IMR-90 (cell line): Measurements from ENCODE around the gene LCN10. TPM values are rescaled to one million over a fixed set of nuclear protein-coding genes. Genes with fewer than 3 reads are reported as not detected.

Experiments
- ATAC-seq: fragments of 200-7000 bp; cut with Tn5 transposase; 2 replicates; pipeline ENCODE4 v1.9.1; 2020; ENCODE audit warnings: low read depth, mild to moderate bottlenecking, moderate library complexity
- BruUV-seq: library from RNA; stranded (reverse); fragments of 400-500 nt; replicated peaks from 2 replicates; lab custom pipeline; 2021; lab: Mats Ljungman, UMichigan
- CTCF ChIA-PET: fragments of 300-600 bp; formaldehyde crosslinking; extraction: SDS; loops from one replicate; lab custom pipeline; 2021; ENCODE audit warnings: antibody characterized with exemption; lab: Yijun Ruan, JAX
- POLR2A ChIA-PET: fragments of 300-600 bp; sonication (Branson Sonifier 250); formaldehyde crosslinking; loops from one replicate; lab custom pipeline; 2022; ENCODE audit warnings: antibody characterized with exemption; ENCODE audit not compliant: unreplicated experiment; lab: Charles Lee
- DNase-seq: peaks from one replicate; pipeline ENCODE4 v3.0.0; 2013
- H2AFZ ChIP-seq: replicated peaks from 2 replicates; pipeline ENCODE3; 2013; ENCODE audit warnings: low read length, mild to moderate bottlenecking; ENCODE audit not compliant: poor library complexity
- H2AK5ac ChIP-seq: 2 replicates; pipeline ENCODE4 v1.6.1; 2013; ENCODE audit warnings: low read depth, low read length, inconsistent platforms
- H2AK9ac ChIP-seq: replicated peaks from 2 replicates; pipeline ENCODE3; 2013; ENCODE audit warnings: mild to moderate bottlenecking, low read depth, low read length, moderate library complexity; ENCODE audit not compliant: poor library complexity
- H2BK120ac ChIP-seq: 2 replicates; pipeline ENCODE4 v1.6.1; 2013; ENCODE audit warnings: low read depth, low read length, inconsistent platforms
- H2BK15ac ChIP-seq: 3 replicates; pipeline ENCODE4 v1.6.1; 2013; ENCODE audit warnings: low read depth, low read length, inconsistent platforms
- H2BK20ac ChIP-seq: 2 replicates; pipeline ENCODE4 v1.6.1; 2013; ENCODE audit warnings: low read depth, mild to moderate bottlenecking, inconsistent platforms, low read length, moderate library complexity
- H2BK5ac ChIP-seq: 2 replicates; pipeline ENCODE4 v1.6.1; 2013; ENCODE audit warnings: mild to moderate bottlenecking, low read depth, low read length, inconsistent platforms; ENCODE audit not compliant: poor library complexity, severe bottlenecking
- H3K14ac ChIP-seq: replicated peaks from 2 replicates; pipeline ENCODE4 v1.6.1; 2013; ENCODE audit warnings: low read depth, low read length, inconsistent platforms
- H3K18ac ChIP-seq: 2 replicates; pipeline ENCODE4 v1.6.1; 2013; ENCODE audit warnings: low read depth, low read length, control low read depth
- H3K23ac ChIP-seq: 2 replicates; pipeline ENCODE4 v1.6.1; 2013; ENCODE audit warnings: low read depth, low read length, inconsistent platforms
- H3K27ac ChIP-seq: 2 replicates; pipeline ENCODE4 v1.5.1; 2013; ENCODE audit warnings: mild to moderate bottlenecking, control low read depth, low read length; ENCODE audit not compliant: insufficient read depth
- H3K27me3 ChIP-seq: 2 replicates; pipeline ENCODE4 v1.6.1; 2013; ENCODE audit warnings: low read length; ENCODE audit not compliant: control insufficient read depth, insufficient read depth
- H3K36me3 ChIP-seq: 2 replicates; pipeline ENCODE4 v1.6.1; 2013; ENCODE audit warnings: low read length, mixed read lengths; ENCODE audit not compliant: control insufficient read depth, insufficient read depth
- H3K4ac ChIP-seq: 2 replicates; pipeline ENCODE4 v1.6.1; 2013; ENCODE audit warnings: low read depth, low read length, inconsistent platforms
- H3K4me1 ChIP-seq: 2 replicates; pipeline ENCODE4 v1.6.1; 2013; ENCODE audit warnings: low read length, mixed read lengths; ENCODE audit not compliant: control insufficient read depth, insufficient read depth
- H3K4me2 ChIP-seq: 2 replicates; pipeline ENCODE4 v1.6.1; 2013; ENCODE audit warnings: low read depth, mild to moderate bottlenecking, control low read depth, low read length, moderate library complexity
- H3K4me3 ChIP-seq: 2 replicates; pipeline ENCODE4 v1.5.1; 2013; ENCODE audit warnings: low read depth, mild to moderate bottlenecking, control low read depth, low read length, moderate library complexity; ENCODE audit not compliant: insufficient read depth
- H3K56ac ChIP-seq: 2 replicates; pipeline ENCODE4 v1.6.1; 2013; ENCODE audit warnings: low read length, inconsistent platforms; ENCODE audit not compliant: insufficient read depth; ENCODE audit errors: extremely low read depth
- H3K79me1 ChIP-seq, 2 experiments: 2 replicates each; pipeline ENCODE4 v1.6.1; 2013; ENCODE audit warnings: low read length in 2 of 2, inconsistent platforms in 1 of 2, low read depth in 1 of 2
- H3K9ac ChIP-seq: 2 replicates; pipeline ENCODE4 v1.6.1; 2013; ENCODE audit warnings: low read depth, low read length, control low read depth
- H3K9me1 ChIP-seq: 2 replicates; pipeline ENCODE4 v1.6.1; 2013; ENCODE audit warnings: low read length, inconsistent platforms; ENCODE audit not compliant: insufficient read depth
- H3K9me3 ChIP-seq: 2 replicates; pipeline ENCODE4 v1.6.1; 2013; ENCODE audit warnings: low read length; ENCODE audit not compliant: control insufficient read depth, insufficient read depth
- H4K20me1 ChIP-seq: 2 replicates; pipeline ENCODE4 v1.6.1; 2013; ENCODE audit warnings: low read length, inconsistent platforms; ENCODE audit not compliant: insufficient read depth
- H4K5ac ChIP-seq: 2 replicates; pipeline ENCODE4 v1.6.1; 2013; ENCODE audit warnings: mild to moderate bottlenecking, low read depth, low read length, control low read depth
- H4K8ac ChIP-seq, 2 experiments: 2 replicates each; pipeline ENCODE4 v1.6.1; 2013; ENCODE audit warnings: low read depth in 2 of 2, low read length in 2 of 2, control low read depth in 1 of 2, inconsistent platforms in 1 of 2
- H4K91ac ChIP-seq: 2 replicates; pipeline ENCODE4 v1.6.1; 2013; ENCODE audit warnings: low read depth, low read length, inconsistent platforms; ENCODE audit not compliant: insufficient read depth
- CEBPB ChIP-seq: IDR thresholded peaks from 2 replicates; pipeline ENCODE4 v1.6.1; 2012; ENCODE audit warnings: low read depth, low read length, improper control_type of control experiment
- CHD1 ChIP-seq: IDR thresholded peaks from 2 replicates; pipeline ENCODE4 v1.6.1; 2012; ENCODE audit warnings: low read depth, low read length, improper control_type of control experiment
- CTCF ChIP-seq: conservative IDR thresholded peaks from 2 replicates; pipeline ENCODE4 v1.5.1; 2012; ENCODE audit warnings: mild to moderate bottlenecking, low read depth, low read length, improper control_type of control experiment
- ELK1 ChIP-seq: fragments of 150-350 bp; IDR thresholded peaks from 2 replicates; pipeline ENCODE4 v1.6.1; 2016; ENCODE audit warnings: low read depth, mild to moderate bottlenecking, low read length, moderate library complexity, borderline replicate concordance
- FOS ChIP-seq: fragments of 150-350 bp; IDR thresholded peaks from 2 replicates; pipeline ENCODE4 v1.6.1; 2016; ENCODE audit warnings: low read depth, low read length
- MAFK ChIP-seq: IDR thresholded peaks from 2 replicates; pipeline ENCODE4 v1.6.1; 2012; ENCODE audit warnings: low read depth, low read length, improper control_type of control experiment
- MAZ ChIP-seq: IDR thresholded peaks from 2 replicates; pipeline ENCODE4 v1.6.1; 2012; ENCODE audit warnings: low read depth, mild to moderate bottlenecking, low read length, improper control_type of control experiment, moderate library complexity, borderline replicate concordance
- MXI1 ChIP-seq: IDR thresholded peaks from 2 replicates; pipeline ENCODE4 v1.6.1; 2012; ENCODE audit warnings: low read depth, mild to moderate bottlenecking, low read length, moderate library complexity, borderline replicate concordance
- NFE2L2 ChIP-seq: fragments of 150-350 bp; IDR thresholded peaks from 2 replicates; pipeline ENCODE4 v1.6.1; 2016; ENCODE audit warnings: low read depth, mild to moderate bottlenecking, low read length
- POLR2A ChIP-seq: IDR thresholded peaks from 2 replicates; pipeline ENCODE4 v1.6.1; 2012; ENCODE audit warnings: mild to moderate bottlenecking, low read depth, low read length
- RAD21 ChIP-seq: IDR thresholded peaks from 2 replicates; pipeline ENCODE4 v1.6.1; 2012; ENCODE audit warnings: low read length, improper control_type of control experiment
- RCOR1 ChIP-seq: IDR thresholded peaks from 2 replicates; pipeline ENCODE4 v1.6.1; 2012; ENCODE audit warnings: mild to moderate bottlenecking, low read length, improper control_type of control experiment; ENCODE audit not compliant: insufficient replicate concordance
- SMC3 ChIP-seq: fragments of 150-350 bp; IDR thresholded peaks from 2 replicates; pipeline ENCODE4 v1.6.1; 2016; ENCODE audit warnings: low read depth, mild to moderate bottlenecking, antibody characterized with exemption, low read length, moderate library complexity
- WGBS, 2 experiments: methylation state at CpG; one replicate each; pipeline versions ENCODE4 v1.1.5 to v1.1.7; 2013; ENCODE audit warnings: missing lambda C conversion rate in 2 of 2; ENCODE audit not compliant: insufficient read length in 1 of 2; ENCODE audit errors: extremely low coverage in 2 of 2; 5-methylcytosine and 5-hydroxymethylcytosine counted together
- dilution Hi-C: fragments of 300-500 bp; cut with HindIII; formaldehyde crosslinking; loops from one replicate; pipeline ENCODE4 v1.14.3; 2018; ENCODE audit warnings: low sequenced_read_pairs; ENCODE audit not compliant: unreplicated experiment
- in situ Hi-C: fragments of 300-500 bp; cut with MboI; formaldehyde crosslinking; loops from 3 replicates; pipeline ENCODE4 v1.14.3; 2019; ENCODE audit warnings: low sequenced_read_pairs, inconsistent platforms, mixed read lengths
- intact Hi-C: fragments of 100-400 bp; cut with micrococcal nuclease; formaldehyde crosslinking; loops from 2 replicates; pipeline ENCODE4 v1.10.0; 2022
- polyA plus RNA-seq, 3 experiments: library from polyadenylated mRNA; depleted of rRNA; stranded (reverse); fragments of >200 nt; gene quantifications; 2 replicates each; pipeline ENCODE4 v1.2.3, GENCODE V29; 2012; ENCODE audit warnings: low replicate concordance in 1 of 3
- total RNA-seq: library from RNA; depleted of rRNA; stranded (reverse); fragments of >200 nt; gene quantifications from 2 replicates; pipeline ENCODE4 v1.2.3, GENCODE V29; 2012

Gene LCN10
- total and polyA plus RNA-seq, 2 of the 4 experiments (the other 2 are of a cell fraction), result not detected

- in situ Hi-C loops (no loop called here), dilution Hi-C loops (no loop called here), intact Hi-C loops (no loop called here)
- Histone ChIP-seq H4K5ac (no peak overlapping the region), H2BK5ac (no peak overlapping the region), H4K91ac (no peak overlapping the region), H2BK20ac (no peak overlapping the region), H3K9me1 (no peaks in the 10 kb centered on the region), H3K27me3 (peaks cover 6% of the 10 kb centered on the region), H2AK9ac (no peak overlapping the region), H3K4ac (no peak overlapping the region), H3K14ac (no peak overlapping the region), H3K9me3 (peaks cover 16% of the 10 kb centered on the region), H2BK15ac (no peak overlapping the region), H3K4me3 (no peak overlapping the region), H3K56ac (no peak overlapping the region), H3K4me2 (no peak overlapping the region), H3K9ac (no peak overlapping the region), H2BK120ac (no peak overlapping the region), H3K36me3 (no peaks in the 10 kb centered on the region), H2AFZ (no peak overlapping the region), H4K8ac (no peak overlapping the region), H3K18ac (no peak overlapping the region), H4K20me1 (no peaks in the 10 kb centered on the region), H3K27ac (no peak overlapping the region), H2AK5ac (no peak overlapping the region), H3K79me1 (no peaks in the 10 kb centered on the region), H3K4me1 (no peaks in the 10 kb centered on the region), H3K23ac (no peak overlapping the region)
- no peak for TF ChIP-seq NFE2L2
- TF ChIP-seq RAD21, result no peak
- no peak for TF ChIP-seq FOS
- TF ChIP-seq SMC3, result no peak
- no peak for TF ChIP-seq CHD1
- TF ChIP-seq MAFK, result no peak
- TF ChIP-seq CTCF, result no peak
- TF ChIP-seq MXI1, result no peak
- no peak for TF ChIP-seq POLR2A
- no peak for TF ChIP-seq CEBPB
- no peak for TF ChIP-seq MAZ
- no peak for TF ChIP-seq RCOR1
- TF ChIP-seq ELK1, result no peak
- 79% methylated on average over 12 of the region's 17 CpGs; no CpG with 5 or more reads in 1 of the 2 experiments for WGBS, 2 experiments
- ChIA-PET CTCF (no interaction called here), POLR2A (no interaction called here)
- ATAC-seq (no peak), DNase-seq (no peak)
- BruUV-seq, result no TSS peak
Observed at GRCh38 chr9:136754059-136754572, 11.4 kb upstream of the LCN10 start.
